Stimulated activated naive CD4-positive, alpha-beta T cell treated with Interleukin-2 at 50 U/mL for 16 hours (primary cell): ENCODE measurements around the gene BUD23.
"Not testable (repeated sequence)": the region's sequence is repeated elsewhere in the genome, so short reads cannot be mapped to it uniquely, and the experiment has no call there.

Experiments
- DNase-seq: peaks from one replicate; lab custom pipeline; 2025; lab: John Stamatoyannopoulos, UW

Gene BUD23

GRCh38 chr7:73683056-73683787 is at the start of gene BUD23, which contains the start of gene DNAJC30:
BUD23 (plus strand) TSS chr7:73683597; CDS start chr7:73683626, 29 bp downstream.
DNAJC30 (minus strand) TSS chr7:73683453; CDS start chr7:73683423, 30 bp downstream.
- peak; percentile 97 for DNase-seq

- no peak for DNase-seq
These were observed 49.6 kb upstream of the BUD23 start for GRCh38 chr7:73633844-73634243.

- no peak for DNase-seq
These were observed 47.8 kb upstream of the BUD23 start for GRCh38 chr7:73635428-73636200.

- no peak for DNase-seq
These were observed 44.5 kb upstream of the BUD23 start for GRCh38 chr7:73638911-73639310.

GRCh38 chr7:73642834-73643233 is 40.6 kb upstream of the BUD23 start:
- no peak for DNase-seq

GRCh38 chr7:73644688-73645286 is 38.6 kb upstream of the BUD23 start:
- DNase-seq, result no peak

GRCh38 chr7:73645643-73646174 is 37.7 kb upstream of the BUD23 start:
- DNase-seq, result no peak

- DNase-seq, result no peak
These were observed 36.3 kb upstream of the BUD23 start for GRCh38 chr7:73646785-73647724.

- peak; percentile 23 for DNase-seq
These were observed 35.4 kb upstream of the BUD23 start for GRCh38 chr7:73647725-73648592.

- DNase-seq, result no peak
These were observed 34.6 kb upstream of the BUD23 start for GRCh38 chr7:73648593-73649332.

GRCh38 chr7:73649576-73649975 is 33.8 kb upstream of the BUD23 start:
- no peak for DNase-seq

- DNase-seq, result no peak
These were observed 32.9 kb upstream of the BUD23 start for GRCh38 chr7:73650524-73650923.

GRCh38 chr7:73652541-73652949 is 30.9 kb upstream of the BUD23 start:
- no peak for DNase-seq

- not testable (repeated sequence) for DNase-seq
These were observed 28.1 kb upstream of the BUD23 start for GRCh38 chr7:73655309-73655708.

- DNase-seq, result no peak
These were observed 23.4 kb upstream of the BUD23 start for GRCh38 chr7:73659983-73660382.

- DNase-seq, result not testable (repeated sequence)
These were observed 22.8 kb upstream of the BUD23 start for GRCh38 chr7:73660594-73660993.

- no peak for DNase-seq
These were observed 20.4 kb upstream of the BUD23 start for GRCh38 chr7:73663033-73663432.

GRCh38 chr7:73667344-73668102 is 15.9 kb upstream of the BUD23 start, which contains the start of gene VPS37D:
VPS37D (plus strand) TSS chr7:73667831; CDS start chr7:73667959, 128 bp downstream.
- peak; percentile 86 for DNase-seq
